AG04450 (cell line): ENCODE results near the gene MYEF2. TPM values are rescaled to one million over a fixed set of nuclear protein-coding genes. Genes with fewer than 3 reads are reported as not detected.

Experiments used
- CTCF ChIA-PET: fragments of 300-600, 350-600 bp; formaldehyde crosslinking; extraction: SDS; loops from one replicate; lab custom pipeline; 2022; ENCODE audit warnings: antibody characterized with exemption, inconsistent platforms; lab: Charles Lee
- POLR2A ChIA-PET: fragments of 350-600 bp; formaldehyde crosslinking; extraction: SDS; loops from one replicate; lab custom pipeline; 2021; ENCODE audit warnings: antibody characterized with exemption, inconsistent platforms; lab: Yijun Ruan, JAX
- DNase-seq: peaks from one replicate; pipeline ENCODE4 v3.0.0-alpha.2; 2011; ENCODE audit warnings: low read depth, low spot score
- H3K27ac ChIP-seq: one replicate; pipeline ENCODE4 v1.5.1; 2012; ENCODE audit warnings: low read depth, low read length, control low read depth
- H3K27me3 ChIP-seq: one replicate; pipeline ENCODE4 v1.6.0; 2012; ENCODE audit warnings: low read length; ENCODE audit not compliant: control insufficient read depth, insufficient read depth
- H3K4me3 ChIP-seq: 2 replicates; pipeline ENCODE4 v1.5.1; 2011; ENCODE audit warnings: mild to moderate bottlenecking, low read depth, low read length, control low read depth
- H3K9me3 ChIP-seq: 2 replicates; pipeline ENCODE4 v1.5.1; 2012; ENCODE audit warnings: low read length; ENCODE audit not compliant: control insufficient read depth, insufficient read depth
- polyA plus RNA-seq: library from polyadenylated mRNA; depleted of rRNA; stranded (reverse); fragments of >200 nt; gene quantifications from 2 replicates; pipeline ENCODE4 v1.2.3, GENCODE V29; 2011
- TF ChIP-seq, protein P1 (sequence below): IDR thresholded peaks from 2 replicates; pipeline ENCODE4 v1.5.1; 2011; ENCODE audit warnings: low read depth, low read length, control low read depth, inconsistent platforms

Gene MYEF2
- polyA plus RNA-seq, 1 experiment: 9.4 TPM

GRCh38 chr15:48205981-48206380 is 27.9 kb upstream of the MYEF2 start, which contains the start of gene SLC12A1:
Gene SLC12A1, plus strand, starts transcription at chr15:48206302. Its CDS starts 1,418 bp downstream, at chr15:48207720.
- ChIA-PET CTCF (no interaction called here), POLR2A (no interaction called here)
- Histone ChIP-seq H3K9me3 (no peaks in the 10 kb centered on the region), H3K27me3 (peaks cover 2% of the 10 kb centered on the region), H3K27ac (no peak within 1 kb of the TSS), H3K4me3 (no peak within 1 kb of the TSS)
- TF ChIP-seq, protein P1, sequence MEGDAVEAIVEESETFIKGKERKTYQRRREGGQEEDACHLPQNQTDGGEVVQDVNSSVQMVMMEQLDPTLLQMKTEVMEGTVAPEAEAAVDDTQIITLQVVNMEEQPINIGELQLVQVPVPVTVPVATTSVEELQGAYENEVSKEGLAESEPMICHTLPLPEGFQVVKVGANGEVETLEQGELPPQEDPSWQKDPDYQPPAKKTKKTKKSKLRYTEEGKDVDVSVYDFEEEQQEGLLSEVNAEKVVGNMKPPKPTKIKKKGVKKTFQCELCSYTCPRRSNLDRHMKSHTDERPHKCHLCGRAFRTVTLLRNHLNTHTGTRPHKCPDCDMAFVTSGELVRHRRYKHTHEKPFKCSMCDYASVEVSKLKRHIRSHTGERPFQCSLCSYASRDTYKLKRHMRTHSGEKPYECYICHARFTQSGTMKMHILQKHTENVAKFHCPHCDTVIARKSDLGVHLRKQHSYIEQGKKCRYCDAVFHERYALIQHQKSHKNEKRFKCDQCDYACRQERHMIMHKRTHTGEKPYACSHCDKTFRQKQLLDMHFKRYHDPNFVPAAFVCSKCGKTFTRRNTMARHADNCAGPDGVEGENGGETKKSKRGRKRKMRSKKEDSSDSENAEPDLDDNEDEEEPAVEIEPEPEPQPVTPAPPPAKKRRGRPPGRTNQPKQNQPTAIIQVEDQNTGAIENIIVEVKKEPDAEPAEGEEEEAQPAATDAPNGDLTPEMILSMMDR: no peak
- no peak for DNase-seq

DNA sequence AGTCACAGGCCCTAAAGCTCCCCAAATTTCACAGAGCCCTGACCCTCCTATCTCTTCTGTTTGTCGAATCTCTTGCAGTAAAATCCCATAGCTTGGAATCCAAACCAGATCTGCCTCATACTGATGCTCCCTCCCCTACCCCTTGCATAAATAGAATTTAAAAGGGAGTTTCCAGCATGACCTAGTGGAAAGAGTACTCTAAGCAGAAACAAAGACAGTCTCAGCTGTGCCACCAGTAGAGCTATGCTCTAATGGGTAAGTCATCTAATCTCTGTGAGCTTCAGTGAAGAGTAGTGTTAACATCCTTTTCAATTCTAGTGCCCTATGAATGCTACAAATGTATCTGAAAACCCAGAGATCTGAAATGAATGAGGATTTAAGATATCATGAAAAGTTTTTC is 24.0 kb upstream of the MYEF2 start:
- TF ChIP-seq, protein P1: no peak
- peaks cover 2% of the 10 kb centered on the region for H3K27me3 ChIP-seq
- no peak for DNase-seq
- no peak overlapping the region for H3K27ac ChIP-seq
- H3K4me3 ChIP-seq: no peak overlapping the region
- H3K9me3 ChIP-seq: no peaks in the 10 kb centered on the region
- CTCF ChIA-PET: interaction anchor here (1.6 kb wide), 1 partner anchor 35 kb away, joined by 3 read pairs; no protein-coding TSS in a partner anchor
- POLR2A ChIA-PET: no interaction called here

DNA sequence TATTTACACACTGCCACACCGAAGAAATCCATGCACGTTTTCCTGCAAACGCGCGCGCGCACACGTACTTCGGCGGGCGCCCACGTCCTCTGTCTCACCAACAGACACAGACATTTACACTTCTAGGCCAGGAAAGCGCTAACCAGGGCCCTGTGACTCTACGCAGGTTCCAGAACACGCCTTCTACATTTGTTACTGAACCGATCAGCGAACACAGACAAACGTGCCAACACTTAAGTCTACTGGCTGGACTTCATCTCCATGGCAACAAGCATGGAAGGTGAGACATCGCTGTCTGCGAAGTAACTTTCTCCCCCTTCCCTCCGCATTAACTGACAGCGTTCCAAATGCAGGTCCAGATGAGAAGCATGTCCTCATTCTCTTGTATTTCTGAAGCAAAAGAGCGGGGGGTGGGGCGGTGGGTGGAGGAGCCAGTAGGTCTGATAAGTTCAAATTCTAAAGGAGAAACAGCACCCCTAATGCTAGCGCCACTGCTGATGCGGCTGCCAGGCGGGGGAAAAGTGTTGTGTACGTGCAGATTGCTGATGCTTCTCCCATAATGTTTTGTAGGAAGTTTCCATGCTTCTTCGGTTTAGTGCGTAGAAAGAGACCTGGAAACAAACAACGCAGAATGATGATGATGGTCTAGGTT is 13.6 kb upstream of the MYEF2 start, which contains the start of gene CTXN2:
CTXN2 (plus strand) TSS at position 92 of the 652 bp plus-strand sequence. CDS start 9,636 bp downstream, outside the sequence.
- ChIA-PET CTCF (no interaction called here), POLR2A (no interaction called here)
- H3K9me3 ChIP-seq: no peaks in the 10 kb centered on the region
- no peak within 1 kb of the TSS for H3K27ac ChIP-seq
- no peak within 1 kb of the TSS; the same call in 1 of the 2 replicates for H3K4me3 ChIP-seq
- no peak for DNase-seq
- TF ChIP-seq, protein P1: no peak
- no peaks in the 10 kb centered on the region for H3K27me3 ChIP-seq

- DNase-seq: peak; percentile 24
- no peak overlapping the region for H3K27ac ChIP-seq
- CTCF ChIA-PET: no interaction called here
- H3K27me3 ChIP-seq: no peaks in the 10 kb centered on the region
- H3K4me3 ChIP-seq: no peak overlapping the region; the same call in 1 of the 2 replicates
- TF ChIP-seq, protein P1: no peak
- POLR2A ChIA-PET: no interaction called here
- H3K9me3 ChIP-seq: no peaks in the 10 kb centered on the region
Observed at GRCh38 chr15:48190932-48191573, 13.0 kb upstream of the MYEF2 start.

DNA sequence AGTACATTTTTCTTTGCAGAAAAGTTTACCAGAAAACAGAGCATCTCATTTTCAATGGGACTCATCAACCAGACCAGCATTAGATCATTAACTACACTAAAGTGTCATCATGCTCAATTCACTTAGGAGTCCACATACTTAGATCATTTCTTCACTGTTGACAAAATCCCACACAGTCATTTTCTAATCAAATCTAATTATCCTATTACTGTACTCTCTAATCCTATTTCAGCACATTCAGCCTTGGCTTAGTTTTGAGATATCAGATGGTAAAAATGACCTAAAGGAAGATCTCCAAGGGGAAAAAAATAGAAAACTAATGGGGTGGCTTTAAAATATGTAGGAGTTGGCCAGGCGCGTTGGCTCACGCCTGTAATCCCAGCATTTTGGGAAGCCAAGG is 8.2 kb upstream of the MYEF2 start:
- POLR2A ChIA-PET: no interaction called here
- no peak overlapping the region for H3K27ac ChIP-seq
- H3K4me3 ChIP-seq: no peak overlapping the region
- CTCF ChIA-PET: no interaction called here
- no peaks in the 10 kb centered on the region for H3K27me3 ChIP-seq
- no peak for DNase-seq
- TF ChIP-seq, protein P1: no peak
- H3K9me3 ChIP-seq: no peaks in the 10 kb centered on the region
